Mesodermal cell (in vitro differentiated cells): ENCODE data around the gene SLC7A4.

Experiments used
- H3K27ac ChIP-seq: 2 replicates; pipeline ENCODE4 v1.7.0; 2013; ENCODE audit warnings: mild to moderate bottlenecking, low read depth, low read length, moderate library complexity; ENCODE audit not compliant: severe bottlenecking
- H3K36me3 ChIP-seq: 2 replicates; pipeline ENCODE4 v1.7.1; 2013; ENCODE audit warnings: mild to moderate bottlenecking, low read length, moderate library complexity; ENCODE audit not compliant: control insufficient read depth, insufficient read depth
- H3K4me1 ChIP-seq: one replicate; pipeline ENCODE4 v1.7.1; 2013; ENCODE audit warnings: mild to moderate bottlenecking, low read length; ENCODE audit not compliant: insufficient read depth, control insufficient read depth, poor library complexity, severe bottlenecking
- H3K4me3 ChIP-seq: 2 replicates; pipeline ENCODE4 v1.7.0; 2013; ENCODE audit warnings: low read length, control low read depth, mild to moderate bottlenecking; ENCODE audit not compliant: insufficient read depth, poor library complexity, severe bottlenecking; ENCODE audit errors: extremely low read depth
- H3K9me3 ChIP-seq: 2 replicates; pipeline ENCODE4 v1.7.1; 2013; ENCODE audit warnings: mild to moderate bottlenecking, low read length, moderate library complexity; ENCODE audit not compliant: control insufficient read depth
- WGBS, 2 experiments: methylation state at CpG; one replicate each; pipeline ENCODE4 v1.1.5; 2013; ENCODE audit warnings: missing lambda C conversion rate in 2 of 2; ENCODE audit not compliant: insufficient coverage in 2 of 2; 5-methylcytosine and 5-hydroxymethylcytosine counted together

SLC7A4 gene

GRCh38 chr22:21000207-21000986, 32.0 kb downstream of the SLC7A4 start:
- peaks cover 13% of the 10 kb centered on the region for H3K4me1 ChIP-seq
- H3K9me3 ChIP-seq = no peaks in the 10 kb centered on the region
- H3K4me3 ChIP-seq = peak overlapping the region; percentile 97
- H3K27ac ChIP-seq = no peak overlapping the region
- H3K36me3 ChIP-seq = peaks cover 37% of the 10 kb centered on the region
- WGBS, 2 experiments = 82 to 88% methylated on average over 15 to 17 of the region's 22 CpGs

- no peak overlapping the region for H3K27ac ChIP-seq
Measured at GRCh38 chr22:20999350-21000206, 32.8 kb downstream of the SLC7A4 start.

GRCh38 chr22:20998411-20999336, 33.7 kb downstream of the SLC7A4 start:
- Histone ChIP-seq H3K9me3 (no peaks in the 10 kb centered on the region), H3K27ac (no peak overlapping the region), H3K4me3 (no peak overlapping the region), H3K36me3 (peaks cover 41% of the 10 kb centered on the region), H3K4me1 (peaks cover 13% of the 10 kb centered on the region)
- 76 to 79% methylated on average over 6 to 7 of the region's 7 CpGs for WGBS, 2 experiments

More at GRCh38 chr22:20999350-21000206, 32.8 kb downstream of the SLC7A4 start:
- H3K9me3 ChIP-seq = no peaks in the 10 kb centered on the region
- H3K36me3 ChIP-seq = peaks cover 37% of the 10 kb centered on the region
- 98% methylated on average over 23 to 24 of the region's 27 CpGs for WGBS, 2 experiments
- H3K4me3 ChIP-seq = no peak overlapping the region
- peaks cover 13% of the 10 kb centered on the region for H3K4me1 ChIP-seq

- Histone ChIP-seq H3K9me3 (no peaks in the 10 kb centered on the region), H3K36me3 (peaks cover 45% of the 10 kb centered on the region), H3K4me1 (peaks cover 8% of the 10 kb centered on the region), H3K27ac (no peak overlapping the region), H3K4me3 (no peak overlapping the region)
- WGBS, 2 experiments = 93 to 94% methylated on average over 10 to 13 of the region's 13 CpGs
Measured at GRCh38 chr22:20997536-20998257, 34.7 kb downstream of the SLC7A4 start.

GRCh38 chr22:20996598-20997535, 35.5 kb downstream of the SLC7A4 start:
- H3K27ac ChIP-seq = no peak overlapping the region
- peaks cover 8% of the 10 kb centered on the region for H3K4me1 ChIP-seq
- 96 to 97% methylated on average over 25 to 27 of the region's 27 CpGs for WGBS, 2 experiments
- H3K36me3 ChIP-seq = peaks cover 53% of the 10 kb centered on the region
- H3K9me3 ChIP-seq = no peaks in the 10 kb centered on the region
- no peak overlapping the region for H3K4me3 ChIP-seq

GRCh38 chr22:20996031-20996410, 36.3 kb downstream of the SLC7A4 start:
- H3K36me3 ChIP-seq = peaks cover 61% of the 10 kb centered on the region
- no peaks in the 10 kb centered on the region for H3K9me3 ChIP-seq
- 98% methylated on average over 9 of the region's 10 CpGs for WGBS, 2 experiments
- H3K4me1 ChIP-seq = peaks cover 8% of the 10 kb centered on the region
- no peak overlapping the region for H3K27ac ChIP-seq
- no peak overlapping the region for H3K4me3 ChIP-seq

- peaks cover 65% of the 10 kb centered on the region for H3K36me3 ChIP-seq
- peaks cover 5% of the 10 kb centered on the region for H3K4me1 ChIP-seq
- no peak overlapping the region for H3K27ac ChIP-seq
- no peak overlapping the region for H3K4me3 ChIP-seq
- 94 to 95% methylated on average over 18 to 23 of the region's 23 CpGs for WGBS, 2 experiments
- H3K9me3 ChIP-seq = no peaks in the 10 kb centered on the region
Measured at GRCh38 chr22:20995329-20996030, 36.9 kb downstream of the SLC7A4 start.

GRCh38 chr22:20994902-20995241, 37.5 kb downstream of the SLC7A4 start:
- H3K9me3 ChIP-seq = no peaks in the 10 kb centered on the region
- no peak overlapping the region for H3K4me3 ChIP-seq
- 93 to 94% methylated on average over 9 to 10 of the region's 10 CpGs for WGBS, 2 experiments
- H3K36me3 ChIP-seq = peaks cover 65% of the 10 kb centered on the region
- H3K27ac ChIP-seq = no peak overlapping the region
- peaks cover under 1% of the 10 kb centered on the region for H3K4me1 ChIP-seq
